HCT116 (cell line): ENCODE results near the gene FAH. TPM values are rescaled to one million over a fixed set of nuclear protein-coding genes. Genes with fewer than 3 reads are reported as not detected.

Source experiments
- ATAC-seq: fragments of 200-7000 bp; cut with Tn5 transposase; 2 replicates; pipeline ENCODE4 v1.9.1; 2020; ENCODE audit warnings: mild to moderate bottlenecking, moderate library complexity
- BruUV-seq: library from RNA; stranded (reverse); fragments of 400-500 nt; replicated peaks from 2 replicates; lab custom pipeline; 2021; lab: Mats Ljungman, UMichigan
- CTCF ChIA-PET: fragments of 300-600 bp; sonication (Branson Sonifier 250); formaldehyde crosslinking; loops from one replicate; lab custom pipeline; 2021; ENCODE audit warnings: antibody characterized with exemption; lab: Charles Lee
- POLR2A ChIA-PET: fragments of 300-600, 350-600 bp; sonication (Branson Sonifier 250); formaldehyde crosslinking; loops from one replicate; lab custom pipeline; 2021; ENCODE audit warnings: antibody characterized with exemption; lab: Charles Lee
- RAD21 ChIA-PET, 2 experiments: fragments of 300-600 bp; sonication (Branson Sonifier 250); formaldehyde crosslinking; loops; one replicate each; lab custom pipeline; 2023; ENCODE audit warnings: low total read pairs in 2 of 2; ENCODE audit not compliant: uncharacterized antibody in 2 of 2, unreplicated experiment in 2 of 2, low non-redundant PET in 1 of 2; lab: Charles Lee
- DNase-seq: peaks from one replicate; pipeline ENCODE4 v3.0.0-alpha.2; 2010; ENCODE audit warnings: low read depth, low spot score
- H2AFZ ChIP-seq: fragments of 200-600 bp; shearing (Covaris generic), sonication (generic); 2 replicates; pipeline ENCODE4 v1.6.1; 2017; ENCODE audit warnings: low read depth, mixed run types, mixed read lengths, antibody characterized with exemption, low read length; ENCODE audit not compliant: poor library complexity, severe bottlenecking
- H3K27ac ChIP-seq: 2 replicates; pipeline ENCODE4 v1.5.1; 2012; ENCODE audit warnings: low read depth, low read length
- H3K27me3 ChIP-seq: fragments of 200-600 bp; sonication (generic); 2 replicates; pipeline ENCODE4 v1.6.1; 2016; ENCODE audit warnings: mixed run types, low read length, mixed read lengths; ENCODE audit not compliant: insufficient read depth
- H3K36me3 ChIP-seq, 2 experiments: fragments of 200-500 bp in 1 of 2; fragments of 200-600 bp in 1 of 2; sonication (Bioruptor generic) in 1 of 2; sonication (generic) in 1 of 2; 2 replicates each; pipeline versions ENCODE4 v1.5.1 to v1.6.1; 2014 to 2016; ENCODE audit warnings: low read length in 2 of 2, inconsistent platforms in 1 of 2, mixed read lengths in 1 of 2, mixed run types in 1 of 2; ENCODE audit not compliant: insufficient read depth in 2 of 2, control insufficient read depth in 1 of 2
- H3K4me1 ChIP-seq, 2 experiments: fragments of 200-600 bp in 1 of 2; sonication (generic) in 1 of 2; 2 replicates each; pipeline versions ENCODE4 v1.5.1 to v1.6.1; 2012 to 2017; ENCODE audit warnings: low read length in 2 of 2, inconsistent platforms in 1 of 2, mild to moderate bottlenecking in 1 of 2, mixed read lengths in 1 of 2, mixed run types in 1 of 2, moderate library complexity in 1 of 2; ENCODE audit not compliant: insufficient read depth in 2 of 2, control insufficient read depth in 1 of 2
- H3K4me2 ChIP-seq: fragments of 200-600 bp; sonication (generic); 2 replicates; pipeline ENCODE4 v1.6.1; 2017; ENCODE audit warnings: mixed run types, low read length, mixed read lengths
- H3K4me3 ChIP-seq, 2 experiments: fragments of 200-600 bp in 1 of 2; sonication (generic) in 1 of 2; replicated peaks in 1 of 2; 2 replicates each; pipeline ENCODE4 v1.5.1; 2011 to 2016; ENCODE audit warnings: low read length in 2 of 2, control low read depth in 1 of 2, low read depth in 1 of 2, mild to moderate bottlenecking in 1 of 2, mixed read lengths in 1 of 2, mixed run types in 1 of 2
- H3K79me2 ChIP-seq: fragments of 200-600 bp; sonication (generic); 2 replicates; pipeline ENCODE4 v1.6.1; 2017; ENCODE audit warnings: mild to moderate bottlenecking, mixed run types, low read length, moderate library complexity, mixed read lengths; ENCODE audit not compliant: insufficient read depth
- H3K9ac ChIP-seq: fragments of 200-600 bp; sonication (generic); 2 replicates; pipeline ENCODE4 v1.6.1; 2016; ENCODE audit warnings: low read length, mixed read lengths
- H3K9me2 ChIP-seq: fragments of 200-600 bp; sonication (generic), shearing (Covaris generic); 2 replicates; pipeline ENCODE4 v1.6.1; 2017; ENCODE audit warnings: mixed run types, mild to moderate bottlenecking, moderate library complexity; ENCODE audit not compliant: insufficient read depth
- H3K9me3 ChIP-seq, 2 experiments: fragments of 200-500 bp in 1 of 2; fragments of 200-600 bp in 1 of 2; sonication (Bioruptor generic) in 1 of 2; sonication (generic) in 1 of 2; 2 replicates each; pipeline ENCODE4 v1.6.1; 2014 to 2017; ENCODE audit warnings: low read length in 2 of 2, mixed read lengths in 2 of 2, inconsistent platforms in 1 of 2, low read depth in 1 of 2, mild to moderate bottlenecking in 1 of 2, mixed run types in 1 of 2, moderate library complexity in 1 of 2; ENCODE audit not compliant: control insufficient read depth in 1 of 2, insufficient read depth in 1 of 2
- H4K20me1 ChIP-seq: fragments of 200-600 bp; sonication (generic), shearing (Covaris generic); 2 replicates; pipeline ENCODE4 v1.6.1; 2017; ENCODE audit warnings: mixed run types, mild to moderate bottlenecking, moderate library complexity; ENCODE audit not compliant: insufficient read depth
- ATF3 ChIP-seq: IDR thresholded peaks from 2 replicates; pipeline ENCODE4 v1.6.1; 2012
- CBX3 ChIP-seq: IDR thresholded peaks from 2 replicates; pipeline ENCODE4 v1.6.1; 2012; ENCODE audit warnings: low read depth
- CEBPB ChIP-seq: IDR thresholded peaks from 2 replicates; pipeline ENCODE4 v1.6.1; 2012; ENCODE audit warnings: low read depth
- EGR1 ChIP-seq: IDR thresholded peaks from 2 replicates; pipeline ENCODE4 v1.6.1; 2012; ENCODE audit warnings: low read depth
- ELF1 ChIP-seq: IDR thresholded peaks from 2 replicates; pipeline ENCODE4 v1.6.1; 2012; ENCODE audit warnings: low read depth, borderline replicate concordance
- EZH2 ChIP-seq: fragments of 200-600 bp; sonication (generic); IDR thresholded peaks from 2 replicates; pipeline ENCODE4 v1.6.1; 2017; ENCODE audit warnings: antibody characterized with exemption, mixed run types
- EZH2phosphoT487 ChIP-seq: fragments of 200-600 bp; IDR thresholded peaks from 2 replicates; pipeline ENCODE4 v1.6.1; 2018; ENCODE audit warnings: antibody characterized with exemption, borderline replicate concordance
- JUND ChIP-seq: IDR thresholded peaks from 2 replicates; pipeline ENCODE4 v1.6.1; 2012
- MAX ChIP-seq: IDR thresholded peaks from 2 replicates; pipeline ENCODE4 v1.6.1; 2012
- POLR2A ChIP-seq: IDR thresholded peaks from 2 replicates; pipeline ENCODE4 v1.7.0; 2011; ENCODE audit warnings: borderline replicate concordance; ENCODE audit not compliant: insufficient read depth, insufficient read length; ENCODE audit errors: extremely low read depth
- REST ChIP-seq: IDR thresholded peaks from 2 replicates; pipeline ENCODE4 v1.6.1; 2012; ENCODE audit warnings: low read depth
- SIN3A ChIP-seq: IDR thresholded peaks from 2 replicates; pipeline ENCODE4 v1.6.1; 2012; ENCODE audit warnings: low read depth
- TCF7L2 ChIP-seq: IDR thresholded peaks from 2 replicates; pipeline ENCODE4 v1.7.0; 2011; ENCODE audit warnings: borderline replicate concordance, inconsistent platforms; ENCODE audit not compliant: insufficient read depth, insufficient read length; ENCODE audit errors: extremely low read depth
- YY1 ChIP-seq: IDR thresholded peaks from 2 replicates; pipeline ENCODE4 v1.6.1; 2011; ENCODE audit warnings: low read length, low read depth, moderate library complexity, mild to moderate bottlenecking; ENCODE audit not compliant: insufficient replicate concordance; ENCODE audit errors: extremely low read depth
- ZNF274 ChIP-seq: fragments of 200-500 bp; sonication (Bioruptor generic); IDR thresholded peaks from 2 replicates; pipeline ENCODE4 v1.6.1; 2014; ENCODE audit warnings: mild to moderate bottlenecking, low read depth, low read length, inconsistent platforms
- intact Hi-C: fragments of 100-400 bp; cut with micrococcal nuclease; formaldehyde crosslinking; loops from 2 replicates; pipeline ENCODE4 v1.10.0; 2022
- total RNA-seq: library from RNA; stranded (reverse); gene quantifications from one replicate; pipeline ENCODE4 v1.2.1, GENCODE V29; 2021; ENCODE audit not compliant: unreplicated experiment

FAH gene
- total RNA-seq, 1 experiment from 2014 or later: 20.0 TPM

GRCh38 chr15:80160570-80161156 lies 7.9 kb downstream of the FAH start:
- Histone ChIP-seq H3K9me3 (no peaks in the 10 kb centered on the region), H4K20me1 (no peaks in the 10 kb centered on the region), H3K36me3 (0 out of 4 replicates have a peak, but pooled peaks cover 0 to 2% of the 10 kb centered on the region in 2 experiments), H2AFZ (no peak overlapping the region), H3K4me2 (no peak overlapping the region), H3K27ac (no peak overlapping the region), H3K4me1 (peaks cover 0 to 6% of the 10 kb centered on the region in 2 experiments; a peak in 3 of 4 replicates), H3K4me3 (no peak overlapping the region), H3K79me2 (no peaks in the 10 kb centered on the region), H3K27me3 (no peaks in the 10 kb centered on the region), H3K9me2 (no peaks in the 10 kb centered on the region), H3K9ac (no peak overlapping the region)
- DNase-seq (no peak), ATAC-seq (no peak)
- no TSS peak for BruUV-seq
- POLR2A ChIA-PET: no interaction called here
- RAD21 ChIA-PET: no interaction called here
- intact Hi-C loops: no loop called here
- CTCF ChIA-PET: no interaction called here
- TF ChIP-seq MAX: no peak
- TF ChIP-seq ELF1: no peak
- no peak for TF ChIP-seq CEBPB
- no peak for TF ChIP-seq EZH2
- TF ChIP-seq JUND: no peak
- TF ChIP-seq ATF3: no peak
- no peak for TF ChIP-seq CBX3
- TF ChIP-seq SIN3A: no peak

GRCh38 chr15:80161468-80162016 lies 8.7 kb downstream of the FAH start:
- H3K4me3 ChIP-seq: no peak overlapping the region
- ChIA-PET RAD21 (no interaction called here), CTCF (no interaction called here), POLR2A (no interaction called here)
- peaks cover 0 to 6% of the 10 kb centered on the region in 2 experiments; a peak in 1 of 4 replicates for H3K4me1 ChIP-seq
- DNase-seq: no peak
- no peak overlapping the region for H3K4me2 ChIP-seq
- no peaks in the 10 kb centered on the region for H3K27me3 ChIP-seq
- BruUV-seq: no TSS peak
- H3K9me3 ChIP-seq: no peaks in the 10 kb centered on the region
- H2AFZ ChIP-seq: no peak overlapping the region
- intact Hi-C loops: no loop called here
- H4K20me1 ChIP-seq: no peaks in the 10 kb centered on the region
- 0 out of 4 replicates have a peak, but pooled peaks cover 0 to 2% of the 10 kb centered on the region in 2 experiments for H3K36me3 ChIP-seq
- H3K79me2 ChIP-seq: no peaks in the 10 kb centered on the region
- H3K9me2 ChIP-seq: no peaks in the 10 kb centered on the region
- ATAC-seq: no peak
- H3K27ac ChIP-seq: no peak overlapping the region
- H3K9ac ChIP-seq: no peak overlapping the region
- TF ChIP-seq MAX (no peak), CEBPB (no peak), YY1 (no peak), ZNF274 (no peak), EZH2phosphoT487 (no peak), EGR1 (no peak), POLR2A (no peak), ELF1 (no peak), TCF7L2 (no peak), REST (no peak)
